NCI-H1694 treated with DMSO at 0.1 percent for 48 hours (cell line): ENCODE measurements around the gene NUDCD3.

Experiments used
- DNase-seq: peaks from one replicate; lab custom pipeline; 2025; lab: John Stamatoyannopoulos, UW

The NUDCD3 gene

GRCh38 chr7:44477938-44478337 is 12.5 kb downstream of the NUDCD3 start:
- no peak for DNase-seq

GRCh38 chr7:44477063-44477830 is 13.2 kb downstream of the NUDCD3 start:
- DNase-seq, result peak; percentile 62

- DNase-seq, result no peak
Observed at GRCh38 chr7:44476313-44476712, 14.1 kb downstream of the NUDCD3 start.

GRCh38 chr7:44473295-44473694 is 17.2 kb downstream of the NUDCD3 start:
- DNase-seq, result no peak

- no peak for DNase-seq
Observed at GRCh38 chr7:44472843-44473242, 17.6 kb downstream of the NUDCD3 start.

GRCh38 chr7:44471850-44472249 is 18.6 kb downstream of the NUDCD3 start:
- DNase-seq, result no peak

- no peak for DNase-seq
Observed at GRCh38 chr7:44471436-44471835, 19.0 kb downstream of the NUDCD3 start.

GRCh38 chr7:44470628-44471245 is 19.7 kb downstream of the NUDCD3 start:
- DNase-seq, result no peak

GRCh38 chr7:44470135-44470479 is 20.4 kb downstream of the NUDCD3 start:
- no peak for DNase-seq

GRCh38 chr7:44469461-44470134 is 20.9 kb downstream of the NUDCD3 start:
- DNase-seq, result no peak

- DNase-seq, result no peak
Observed at GRCh38 chr7:44467217-44467548, 23.3 kb downstream of the NUDCD3 start.

- no peak for DNase-seq
Observed at GRCh38 chr7:44466300-44467216, 23.9 kb downstream of the NUDCD3 start.

GRCh38 chr7:44465490-44465889 is 25.0 kb downstream of the NUDCD3 start:
- no peak for DNase-seq

GRCh38 chr7:44463169-44463808 is 27.2 kb downstream of the NUDCD3 start:
- DNase-seq, result no peak

GRCh38 chr7:44461387-44461786 is 29.1 kb downstream of the NUDCD3 start:
- DNase-seq, result no peak

- no peak for DNase-seq
Observed at GRCh38 chr7:44460325-44460724, 30.1 kb downstream of the NUDCD3 start.

- no peak for DNase-seq
Observed at GRCh38 chr7:44455155-44455554, 35.3 kb downstream of the NUDCD3 start.

- no peak for DNase-seq
Observed at GRCh38 chr7:44454348-44454747, 36.1 kb downstream of the NUDCD3 start.

GRCh38 chr7:44451123-44451522 is 39.3 kb downstream of the NUDCD3 start:
- DNase-seq, result no peak

GRCh38 chr7:44449584-44449928 is 40.9 kb downstream of the NUDCD3 start:
- no peak for DNase-seq

- no peak for DNase-seq
Observed at GRCh38 chr7:44448922-44449583, 41.4 kb downstream of the NUDCD3 start.
